ENCODE measurements around the gene GON7. TPM values are rescaled to one million over a fixed set of nuclear protein-coding genes. Genes with fewer than 3 reads are reported as not detected.

Gene GON7
- total RNA-seq (2022; extraction: Qiagen RNA extraction), result 13.7 to 16.2 TPM (median 15.3 TPM) in 5 replicates

GRCh38 chr14:93206793-93207467 lies at the start of gene GON7, which contains the start of gene UBR7:
GON7 (minus strand) TSS chr14:93207065; CDS start chr14:93207037, 28 bp downstream.
UBR7 (plus strand) TSS chr14:93207256; CDS start chr14:93207292, 36 bp downstream.

GRCh38 chr14:93184391-93185348 lies 22.2 kb downstream of the GON7 start, which contains the start of the genes LYSET and MOAP1:
LYSET (plus strand) TSS chr14:93185317; CDS start chr14:93185406, 89 bp downstream.
MOAP1 (minus strand) TSS chr14:93184897; CDS start chr14:93184242, 655 bp downstream.

Other genes starting within 250 kb of the GON7 start
- gene ITPK1, start 91.1 kb downstream of the GON7 start, total RNA-seq (2022; extraction: Qiagen RNA extraction), result 50.1 to 63.0 TPM (median 61.0 TPM) in 5 replicates
- gene MOAP1, start 22.2 kb downstream of the GON7 start, total RNA-seq (2022; extraction: Qiagen RNA extraction), result 11.3 to 14.0 TPM (median 13.5 TPM) in 5 replicates
- 32.4 to 35.7 TPM (median 34.9 TPM) in 5 replicates for gene LYSET, start 21.7 kb downstream of the GON7 start, total RNA-seq (2022; extraction: Qiagen RNA extraction)
- gene UBR7, start 191 bp upstream of the GON7 start, total RNA-seq (2022; extraction: Qiagen RNA extraction), result 22.8 to 35.0 TPM (median 24.2 TPM) in 5 replicates
- 10.5 to 12.1 TPM (median 10.8 TPM) in 5 replicates for gene BTBD7, start 126.0 kb upstream of the GON7 start, total RNA-seq (2022; extraction: Qiagen RNA extraction)
- gene COX8C, start 140.1 kb upstream of the GON7 start, total RNA-seq (2022; extraction: Qiagen RNA extraction), result not detected in 5 replicates
- gene UNC79, start 223.9 kb upstream of the GON7 start, total RNA-seq (2022; extraction: Qiagen RNA extraction), result 0.01 to 0.02 TPM (median 0.02 TPM) in 5 replicates